Endometrial microvascular endothelial cells (primary cell): Measurements from ENCODE around the gene VMO1. TPM values are rescaled to one million over a fixed set of nuclear protein-coding genes. Genes with fewer than 3 reads are reported as not detected.

Experiments
- in situ Hi-C: cut with HindIII; loops from 2 replicates; pipeline ENCODE4 v1.10.0; 2017; ENCODE audit warnings: low sequenced_read_pairs, low pct_unique_long_range_greater_than_20kb; ENCODE audit errors: inconsistent ontology term
- total RNA-seq: library from RNA; depleted of rRNA; stranded (reverse); fragments of >200 nt; gene quantifications from one replicate; pipeline ENCODE4 v1.2.3, GENCODE V29; 2015; ENCODE audit errors: inconsistent ontology term

The VMO1 gene
- total RNA-seq, 1 donor from 2014 or later, result not detected

- in situ Hi-C loops, result no loop called here
Measured at GRCh38 chr17:4802228-4802627, 16.1 kb upstream of the VMO1 start, which contains the start of gene C17orf114. Gene C17orf114 (minus strand): TSS chr17:4802328.

- in situ Hi-C loops, result no loop called here
Measured at GRCh38 chr17:4800462-4801196, 14.5 kb upstream of the VMO1 start.

DNA sequence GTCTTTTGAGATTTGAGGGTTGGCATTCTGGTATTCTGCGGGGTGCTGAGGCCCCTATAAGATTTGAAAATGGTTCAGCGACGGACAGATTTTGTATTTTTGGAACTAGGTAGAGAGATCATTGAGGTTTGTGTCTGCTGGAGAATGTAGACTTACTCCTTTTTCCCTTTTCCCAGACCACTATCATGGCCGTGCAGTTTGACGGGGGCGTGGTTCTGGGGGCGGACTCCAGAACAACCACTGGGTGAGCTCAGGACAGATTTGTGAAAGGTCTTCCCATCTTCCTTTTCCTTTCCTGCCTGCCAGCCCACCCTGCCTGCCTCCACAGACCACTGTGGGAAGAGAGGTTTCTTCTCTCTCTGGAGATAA lies 10.4 kb upstream of the VMO1 start:
- in situ Hi-C loops, result no loop called here

DNA sequence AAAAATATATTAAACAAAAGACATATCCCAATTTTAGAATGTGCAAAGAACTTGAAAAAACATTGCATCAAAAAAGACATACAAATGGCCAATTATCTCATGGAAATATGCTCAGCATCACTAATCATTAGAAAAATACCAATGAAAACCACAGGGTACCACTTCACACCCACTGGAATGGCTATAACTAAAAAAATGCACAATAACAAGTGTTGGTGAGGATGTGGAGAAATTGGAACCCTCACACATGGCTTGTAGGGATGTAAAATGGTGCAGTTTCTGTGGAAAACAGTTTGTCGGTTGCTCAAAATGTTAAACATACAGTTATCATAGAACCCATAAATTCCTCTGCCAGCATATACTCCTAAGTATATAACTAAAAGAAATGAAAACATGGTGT lies 9.0 kb upstream of the VMO1 start:
- in situ Hi-C loops, result no loop called here

GRCh38 chr17:4790705-4791088 lies 4.5 kb upstream of the VMO1 start:
- in situ Hi-C loops, result no loop called here

- in situ Hi-C loops, result no loop called here
Measured at GRCh38 chr17:4789951-4790704, 4.0 kb upstream of the VMO1 start.

DNA sequence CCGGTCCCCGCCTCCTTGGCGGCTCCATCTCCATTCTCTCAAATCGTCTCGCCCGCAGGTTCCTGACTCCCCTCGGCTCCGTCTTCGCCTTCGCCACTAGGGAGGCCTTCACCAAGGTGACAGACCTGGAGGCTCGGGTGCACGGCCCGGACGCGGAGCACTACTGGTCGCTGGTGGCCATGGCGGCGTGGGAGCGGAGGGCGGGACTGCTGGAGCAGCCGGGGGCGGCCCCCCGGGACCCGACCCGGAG lies 3.5 kb upstream of the VMO1 start:
- in situ Hi-C loops, result no loop called here

GRCh38 chr17:4788807-4789700 lies 2.9 kb upstream of the VMO1 start, which contains the start of gene GLTPD2:
Gene GLTPD2 (plus strand): TSS chr17:4788964. CDS start chr17:4789012, 48 bp downstream.
- in situ Hi-C loops, result no loop called here

GRCh38 chr17:4788159-4788806 lies 2.1 kb upstream of the VMO1 start:
- in situ Hi-C loops, result no loop called here

DNA sequence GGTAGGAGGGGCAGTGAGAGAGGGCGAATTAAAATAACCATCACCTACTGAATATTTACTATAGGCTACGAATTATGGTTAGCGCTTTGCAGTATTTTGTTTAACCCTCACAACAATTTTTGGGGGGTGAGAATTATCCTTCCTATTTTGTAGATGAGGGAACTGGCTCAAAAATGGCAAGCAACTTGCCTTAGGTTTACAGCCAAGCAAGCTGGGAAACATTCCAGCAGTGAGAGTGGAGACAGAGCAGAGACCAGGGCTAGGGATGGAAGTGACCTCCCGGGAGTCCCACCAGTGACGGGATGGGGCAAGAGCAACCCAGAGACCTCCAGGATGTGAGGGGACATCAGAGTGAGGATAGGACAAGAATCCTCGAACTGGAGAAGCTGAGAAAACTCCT lies 352 bp upstream of the VMO1 start:
- in situ Hi-C loops, result no loop called here

DNA sequence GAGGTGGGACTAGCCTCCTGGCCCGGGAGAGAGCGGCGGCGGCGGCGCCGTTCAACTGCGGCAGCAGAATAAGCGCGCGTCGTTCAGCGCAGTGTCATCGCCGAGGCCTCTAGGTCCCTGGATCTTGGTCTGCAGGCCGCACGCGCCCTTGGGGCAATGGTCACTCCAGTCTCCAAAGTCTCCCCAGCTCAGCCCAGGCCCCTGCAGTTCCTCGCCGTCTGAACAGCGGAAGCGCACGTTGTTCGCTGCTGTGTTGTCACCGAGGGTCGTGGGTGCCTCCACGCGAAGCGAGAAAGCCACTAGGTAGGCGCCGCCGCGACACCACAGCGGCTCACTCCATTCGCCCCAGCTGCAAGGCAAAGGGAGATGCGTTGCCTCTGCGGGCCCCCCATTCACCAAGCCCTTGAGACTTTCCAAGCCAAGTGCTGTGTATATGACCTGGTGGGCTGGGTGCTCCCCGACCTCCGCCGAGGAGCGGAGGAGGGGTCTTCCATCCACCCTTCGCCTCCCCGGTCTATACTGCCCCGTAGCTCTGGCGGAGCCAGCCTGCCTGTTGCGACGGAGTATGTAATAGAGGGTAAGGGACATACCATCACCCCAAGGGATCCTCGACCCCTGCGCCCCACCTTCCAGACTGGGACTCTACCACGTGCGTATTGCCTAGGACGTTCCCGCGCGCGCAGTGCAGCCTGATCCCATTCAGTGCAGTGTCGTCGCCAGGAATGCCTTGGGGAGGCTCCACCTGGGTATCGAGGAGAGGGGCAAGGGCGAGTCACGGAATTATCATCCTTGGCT lies 656 bp downstream of the VMO1 start:
- in situ Hi-C loops, result no loop called here

- in situ Hi-C loops, result no loop called here
Measured at GRCh38 chr17:4782652-4783051, 3.5 kb downstream of the VMO1 start.

- in situ Hi-C loops, result no loop called here
Measured at GRCh38 chr17:4780325-4780955, 5.7 kb downstream of the VMO1 start.

GRCh38 chr17:4777969-4778760 lies 8.0 kb downstream of the VMO1 start:
- in situ Hi-C loops, result no loop called here

GRCh38 chr17:4772235-4772613 lies 13.9 kb downstream of the VMO1 start:
- in situ Hi-C loops, result no loop called here

GRCh38 chr17:4771519-4772234 lies 14.5 kb downstream of the VMO1 start, which contains the start of gene TM4SF5:
Gene TM4SF5 (plus strand): TSS chr17:4771886. CDS start chr17:4771923, 37 bp downstream.
- in situ Hi-C loops, result no loop called here

DNA sequence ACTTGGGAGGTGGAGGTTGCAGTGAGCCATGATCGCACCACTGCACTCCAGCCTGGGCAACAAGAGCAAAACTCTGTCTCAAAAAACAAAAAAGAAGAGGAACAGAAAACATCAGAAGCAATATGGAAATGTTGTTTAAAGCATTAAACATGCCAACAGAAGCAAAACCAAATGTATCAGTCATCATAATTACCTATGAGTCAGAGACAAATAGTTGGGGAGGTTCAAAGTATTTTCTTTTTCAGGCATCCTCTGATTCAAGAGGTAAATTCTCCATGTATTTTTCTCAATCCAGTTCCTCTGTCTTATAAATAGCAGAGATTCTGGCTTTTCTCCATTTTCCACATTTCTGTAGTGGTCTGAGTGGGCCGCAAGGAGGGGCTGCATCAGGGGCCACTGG lies 16.5 kb downstream of the VMO1 start:
- in situ Hi-C loops, result no loop called here
